Brain microvascular endothelial cell (primary cell): Measurements from ENCODE around the gene SCLT1.

Experiments
- DNase-seq: peaks from one replicate; pipeline ENCODE4 v3.0.0-alpha.2; 2020
- H3K27ac ChIP-seq: fragments of 250-450 bp; sonication (Bioruptor Pico); 2 replicates; pipeline ENCODE4 v1.5.1; 2020; ENCODE audit warnings: mild to moderate bottlenecking, moderate library complexity
- H3K27me3 ChIP-seq: fragments of 250-450 bp; sonication (Bioruptor Pico); replicated peaks from 2 replicates; pipeline ENCODE4 v1.5.1; 2020; ENCODE audit warnings: mild to moderate bottlenecking
- H3K36me3 ChIP-seq: fragments of 250-450 bp; sonication (Bioruptor Pico); replicated peaks from 2 replicates; pipeline ENCODE4 v1.5.1; 2020; ENCODE audit warnings: mild to moderate bottlenecking
- H3K4me3 ChIP-seq: 2 replicates; pipeline ENCODE4 v1.5.1; 2011; ENCODE audit warnings: low read depth, mild to moderate bottlenecking, control low read depth, low read length, moderate library complexity
- in situ Hi-C: cut with HindIII; loops from 2 replicates; pipeline ENCODE4 v1.10.0; 2017; ENCODE audit warnings: low sequenced_read_pairs, low pct_ligation_motif_present
- TF ChIP-seq, protein P1 (sequence below): IDR thresholded peaks from 2 replicates; pipeline ENCODE4 v1.5.1; 2011; ENCODE audit warnings: low read depth, mild to moderate bottlenecking, moderate library complexity, low read length, control low read depth, inconsistent platforms; ENCODE audit errors: missing control alignments

The SCLT1 gene

DNA sequence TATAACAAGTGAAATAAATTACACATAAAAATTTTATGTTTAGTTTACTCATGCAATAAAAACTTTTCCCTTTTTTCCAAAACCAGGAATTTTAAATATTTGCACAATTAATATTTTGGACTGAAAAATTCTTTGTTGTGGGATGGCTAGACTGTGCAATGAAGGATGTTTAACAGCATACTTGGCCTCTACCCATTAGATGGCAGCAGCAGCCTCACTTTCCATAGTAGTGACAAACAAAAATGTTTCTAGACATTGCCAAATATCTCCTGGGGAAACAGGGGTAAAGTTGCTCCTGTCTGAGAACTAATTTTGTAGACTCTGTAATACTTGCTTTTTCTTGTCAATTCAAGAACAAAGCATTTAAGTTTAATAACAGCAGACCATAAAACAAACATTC, 49.8 kb downstream of the SCLT1 start:
- H3K36me3 ChIP-seq, result no peaks in the 10 kb centered on the region
- H3K4me3 ChIP-seq, result no peak overlapping the region
- TF ChIP-seq, protein P1, sequence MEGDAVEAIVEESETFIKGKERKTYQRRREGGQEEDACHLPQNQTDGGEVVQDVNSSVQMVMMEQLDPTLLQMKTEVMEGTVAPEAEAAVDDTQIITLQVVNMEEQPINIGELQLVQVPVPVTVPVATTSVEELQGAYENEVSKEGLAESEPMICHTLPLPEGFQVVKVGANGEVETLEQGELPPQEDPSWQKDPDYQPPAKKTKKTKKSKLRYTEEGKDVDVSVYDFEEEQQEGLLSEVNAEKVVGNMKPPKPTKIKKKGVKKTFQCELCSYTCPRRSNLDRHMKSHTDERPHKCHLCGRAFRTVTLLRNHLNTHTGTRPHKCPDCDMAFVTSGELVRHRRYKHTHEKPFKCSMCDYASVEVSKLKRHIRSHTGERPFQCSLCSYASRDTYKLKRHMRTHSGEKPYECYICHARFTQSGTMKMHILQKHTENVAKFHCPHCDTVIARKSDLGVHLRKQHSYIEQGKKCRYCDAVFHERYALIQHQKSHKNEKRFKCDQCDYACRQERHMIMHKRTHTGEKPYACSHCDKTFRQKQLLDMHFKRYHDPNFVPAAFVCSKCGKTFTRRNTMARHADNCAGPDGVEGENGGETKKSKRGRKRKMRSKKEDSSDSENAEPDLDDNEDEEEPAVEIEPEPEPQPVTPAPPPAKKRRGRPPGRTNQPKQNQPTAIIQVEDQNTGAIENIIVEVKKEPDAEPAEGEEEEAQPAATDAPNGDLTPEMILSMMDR, result peak; percentile 46
- in situ Hi-C loops, result no loop called here
- no peak overlapping the region for H3K27ac ChIP-seq
- no peaks in the 10 kb centered on the region for H3K27me3 ChIP-seq
- peak; percentile 22 for DNase-seq

DNA sequence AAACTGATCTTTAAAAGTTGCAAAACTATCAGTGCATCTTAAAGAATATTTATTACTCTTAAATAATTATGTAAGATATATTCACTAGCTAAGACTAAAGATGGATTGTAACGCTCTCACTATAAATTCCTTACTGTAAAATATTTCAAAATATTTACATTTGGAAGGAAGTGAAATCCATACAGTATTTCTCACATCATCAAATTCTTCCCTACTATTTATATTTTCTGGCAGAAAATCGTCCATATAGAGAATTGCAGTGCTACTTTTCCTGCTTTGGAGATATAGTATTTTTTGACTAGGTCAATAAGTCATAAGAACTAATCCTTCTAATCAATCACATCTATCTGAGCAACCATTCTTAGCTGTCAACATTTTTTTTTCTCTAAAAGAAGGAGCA, 52.9 kb downstream of the SCLT1 start:
- no peaks in the 10 kb centered on the region for H3K27me3 ChIP-seq
- in situ Hi-C loops, result no loop called here
- TF ChIP-seq, protein P1, result no peak
- H3K36me3 ChIP-seq, result no peaks in the 10 kb centered on the region
- DNase-seq, result no peak
- no peak overlapping the region for H3K4me3 ChIP-seq
- no peak overlapping the region for H3K27ac ChIP-seq

DNA sequence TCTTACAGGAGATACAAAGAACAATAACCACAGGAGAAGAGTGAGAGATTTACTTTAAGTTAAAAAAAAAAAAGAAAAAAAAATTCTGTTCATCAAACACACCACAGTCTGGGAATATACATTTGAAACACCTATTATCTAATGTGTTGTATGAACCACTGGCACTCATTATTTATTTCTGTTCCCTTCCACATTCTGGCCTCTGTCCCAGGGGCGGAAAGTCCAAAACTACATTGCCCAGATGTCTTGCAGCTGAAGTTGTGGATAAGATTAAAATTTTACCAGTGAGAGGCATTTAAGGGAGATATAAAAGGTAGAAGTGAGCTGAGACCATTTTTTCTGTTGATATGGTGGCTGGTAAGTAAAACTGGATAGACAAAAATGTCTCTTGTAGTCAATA, 56.2 kb downstream of the SCLT1 start:
- H3K4me3 ChIP-seq, result no peak overlapping the region
- no peak for DNase-seq
- TF ChIP-seq, protein P1, result no peak
- in situ Hi-C loops, result no loop called here
- no peaks in the 10 kb centered on the region for H3K36me3 ChIP-seq
- H3K27ac ChIP-seq, result no peak overlapping the region
- no peaks in the 10 kb centered on the region for H3K27me3 ChIP-seq

GRCh38 chr4:129014566-129015509, 78.5 kb downstream of the SCLT1 start:
- no peak for DNase-seq
- TF ChIP-seq, protein P1, result no peak
- Histone ChIP-seq H3K27me3 (no peaks in the 10 kb centered on the region), H3K27ac (no peak overlapping the region), H3K36me3 (no peaks in the 10 kb centered on the region), H3K4me3 (no peak overlapping the region)
- in situ Hi-C loops, result no loop called here

DNA sequence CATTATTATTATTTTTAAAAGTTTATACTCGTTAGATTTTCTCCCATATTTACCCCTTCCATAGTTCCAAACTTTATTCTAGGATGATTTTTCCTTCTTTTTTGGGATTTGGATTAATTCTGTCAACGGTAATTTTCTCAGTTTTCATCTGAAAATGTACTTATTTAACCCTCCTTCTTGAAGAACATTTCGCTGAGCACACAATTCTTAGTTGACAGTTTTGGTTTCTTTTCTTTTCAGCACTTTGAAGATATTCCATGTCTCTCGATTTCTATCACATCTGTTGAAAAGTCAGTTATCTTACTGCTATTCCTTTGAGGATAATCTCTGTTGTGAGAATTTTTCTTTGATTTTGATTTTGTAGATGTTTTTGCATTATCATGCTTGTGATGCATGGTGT, 85.2 kb downstream of the SCLT1 start:
- Histone ChIP-seq H3K27ac (no peak overlapping the region), H3K27me3 (no peaks in the 10 kb centered on the region), H3K36me3 (no peaks in the 10 kb centered on the region), H3K4me3 (no peak overlapping the region)
- in situ Hi-C loops, result no loop called here
- TF ChIP-seq, protein P1, result no peak
- DNase-seq, result no peak

GRCh38 chr4:128986908-128987307, 106.4 kb downstream of the SCLT1 start:
- Histone ChIP-seq H3K36me3 (no peaks in the 10 kb centered on the region), H3K27ac (no peak overlapping the region), H3K4me3 (no peak overlapping the region), H3K27me3 (no peaks in the 10 kb centered on the region)
- in situ Hi-C loops, result no loop called here
- no peak for DNase-seq
- TF ChIP-seq, protein P1, result no peak
